GM12891 (cell line): ENCODE data around the gene SIRT6.

Experiments used
- POLR2A ChIP-seq: IDR thresholded peaks from 2 replicates; pipeline ENCODE4 v1.6.1; 2011; ENCODE audit warnings: low read depth, low read length, control low read depth
- POLR2AphosphoS5 ChIP-seq: IDR thresholded peaks from 2 replicates; pipeline ENCODE4 v1.6.1; 2011; ENCODE audit warnings: low read depth, low read length, control low read depth
- SPI1 ChIP-seq: IDR thresholded peaks from 2 replicates; pipeline ENCODE4 v1.6.1; 2011; ENCODE audit warnings: low read depth, low read length, control low read depth

- TF ChIP-seq POLR2A = no peak
- no peak for TF ChIP-seq POLR2AphosphoS5
- TF ChIP-seq SPI1 = no peak
These were observed 26.2 kb upstream of the SIRT6 start for GRCh38 chr19:4208385-4209094.
